Loucy (cell line): ENCODE data around the gene DEFB126.

Experiments used
- EZH2phosphoT487 ChIP-seq: fragments of 200-600 bp; IDR thresholded peaks from 2 replicates; pipeline ENCODE4 v1.6.1; 2018; ENCODE audit warnings: antibody characterized with exemption, mild to moderate bottlenecking, moderate library complexity, borderline replicate concordance
- TF ChIP-seq, protein P1 (sequence below): fragments of 200-600 bp; sonication (generic); conservative IDR thresholded peaks from 2 replicates; pipeline ENCODE4 v1.5.1; 2014; ENCODE audit warnings: mild to moderate bottlenecking, antibody characterized with exemption, low read length

DNA sequence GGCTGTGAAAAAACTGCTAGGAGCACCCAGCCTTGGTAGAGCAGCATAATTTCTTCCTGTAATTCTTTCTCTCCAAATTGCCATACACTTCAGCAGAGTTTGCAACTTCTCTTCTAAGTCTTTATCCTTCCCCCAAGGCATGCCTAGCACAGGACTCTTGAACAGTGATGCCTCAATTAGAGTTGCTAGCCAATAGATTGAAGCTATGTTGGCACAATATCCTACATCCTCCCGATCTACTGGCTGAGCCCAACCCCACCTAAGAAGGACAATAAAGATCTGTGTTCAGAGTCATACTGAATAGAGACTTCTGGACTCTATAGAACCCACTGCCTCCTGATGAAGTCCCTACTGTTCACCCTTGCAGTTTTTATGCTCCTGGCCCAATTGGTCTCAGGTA is at the start of gene DEFB126:
- TF ChIP-seq, protein P1, sequence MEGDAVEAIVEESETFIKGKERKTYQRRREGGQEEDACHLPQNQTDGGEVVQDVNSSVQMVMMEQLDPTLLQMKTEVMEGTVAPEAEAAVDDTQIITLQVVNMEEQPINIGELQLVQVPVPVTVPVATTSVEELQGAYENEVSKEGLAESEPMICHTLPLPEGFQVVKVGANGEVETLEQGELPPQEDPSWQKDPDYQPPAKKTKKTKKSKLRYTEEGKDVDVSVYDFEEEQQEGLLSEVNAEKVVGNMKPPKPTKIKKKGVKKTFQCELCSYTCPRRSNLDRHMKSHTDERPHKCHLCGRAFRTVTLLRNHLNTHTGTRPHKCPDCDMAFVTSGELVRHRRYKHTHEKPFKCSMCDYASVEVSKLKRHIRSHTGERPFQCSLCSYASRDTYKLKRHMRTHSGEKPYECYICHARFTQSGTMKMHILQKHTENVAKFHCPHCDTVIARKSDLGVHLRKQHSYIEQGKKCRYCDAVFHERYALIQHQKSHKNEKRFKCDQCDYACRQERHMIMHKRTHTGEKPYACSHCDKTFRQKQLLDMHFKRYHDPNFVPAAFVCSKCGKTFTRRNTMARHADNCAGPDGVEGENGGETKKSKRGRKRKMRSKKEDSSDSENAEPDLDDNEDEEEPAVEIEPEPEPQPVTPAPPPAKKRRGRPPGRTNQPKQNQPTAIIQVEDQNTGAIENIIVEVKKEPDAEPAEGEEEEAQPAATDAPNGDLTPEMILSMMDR = no peak
- TF ChIP-seq EZH2phosphoT487 = no peak
